GM13977 (cell line): ENCODE measurements around the gene DAZ1.
"Not testable (repeated sequence)": the region's sequence is repeated elsewhere in the genome, so short reads cannot be mapped to it uniquely, and the experiment has no call there.

Experiments used
- DNase-seq: peaks from one replicate; pipeline ENCODE4 v3.0.0; 2012; ENCODE audit warnings: low spot score
- in situ Hi-C: fragments of 300-500 bp; cut with MboI; formaldehyde crosslinking; loops from one replicate; pipeline ENCODE4 v1.12.0; 2022; ENCODE audit warnings: low sequenced_read_pairs, low pct_unique_long_range_greater_than_20kb, mixed read lengths, inconsistent platforms; ENCODE audit not compliant: unreplicated experiment

DAZ1 gene

GRCh38 chrY:23198908-23199307 is at the start of gene DAZ1:
TSS of gene DAZ1 (minus strand) at chrY:23199008. CDS start at chrY:23198800, 208 bp downstream.
- in situ Hi-C loops, DNase-seq: not testable (repeated sequence)

GRCh38 chrY:23219233-23219632 is 20.4 kb upstream of the DAZ1 start, which contains the start of gene DAZ2:
TSS of gene DAZ2 (plus strand) at chrY:23219533. CDS start at chrY:23219741, 208 bp downstream.
- in situ Hi-C loops, DNase-seq: not testable (repeated sequence)

- in situ Hi-C loops, DNase-seq: not testable (repeated sequence)
Observed at GRCh38 chrY:23210681-23211080, 11.9 kb upstream of the DAZ1 start.

GRCh38 chrY:23209802-23210495 is 11.1 kb upstream of the DAZ1 start:
- in situ Hi-C loops, DNase-seq: not testable (repeated sequence)

GRCh38 chrY:23207455-23207854 is 8.6 kb upstream of the DAZ1 start:
- in situ Hi-C loops, result not testable (repeated sequence)

More at GRCh38 chrY:23207455-23207854, 8.6 kb upstream of the DAZ1 start:
- not testable (repeated sequence) for DNase-seq
